OCI-LY1 (cell line): ENCODE measurements around the gene USP48.

ENCODE experiments used
- EZH2 ChIP-seq: fragments of 200-600 bp; sonication (generic), shearing (Covaris generic); IDR thresholded peaks from 2 replicates; pipeline ENCODE4 v1.8.0; 2017; ENCODE audit warnings: borderline replicate concordance, mixed run types, mild to moderate bottlenecking, antibody characterized with exemption, low read length, moderate library complexity, mixed read lengths
- TF ChIP-seq, protein P1 (sequence below): fragments of 200-600 bp; sonication (generic), shearing (Covaris generic); IDR thresholded peaks from 2 replicates; pipeline ENCODE4 v1.5.1; 2017; ENCODE audit warnings: mild to moderate bottlenecking, antibody characterized with exemption, low read length, moderate library complexity, mixed read lengths

DNA sequence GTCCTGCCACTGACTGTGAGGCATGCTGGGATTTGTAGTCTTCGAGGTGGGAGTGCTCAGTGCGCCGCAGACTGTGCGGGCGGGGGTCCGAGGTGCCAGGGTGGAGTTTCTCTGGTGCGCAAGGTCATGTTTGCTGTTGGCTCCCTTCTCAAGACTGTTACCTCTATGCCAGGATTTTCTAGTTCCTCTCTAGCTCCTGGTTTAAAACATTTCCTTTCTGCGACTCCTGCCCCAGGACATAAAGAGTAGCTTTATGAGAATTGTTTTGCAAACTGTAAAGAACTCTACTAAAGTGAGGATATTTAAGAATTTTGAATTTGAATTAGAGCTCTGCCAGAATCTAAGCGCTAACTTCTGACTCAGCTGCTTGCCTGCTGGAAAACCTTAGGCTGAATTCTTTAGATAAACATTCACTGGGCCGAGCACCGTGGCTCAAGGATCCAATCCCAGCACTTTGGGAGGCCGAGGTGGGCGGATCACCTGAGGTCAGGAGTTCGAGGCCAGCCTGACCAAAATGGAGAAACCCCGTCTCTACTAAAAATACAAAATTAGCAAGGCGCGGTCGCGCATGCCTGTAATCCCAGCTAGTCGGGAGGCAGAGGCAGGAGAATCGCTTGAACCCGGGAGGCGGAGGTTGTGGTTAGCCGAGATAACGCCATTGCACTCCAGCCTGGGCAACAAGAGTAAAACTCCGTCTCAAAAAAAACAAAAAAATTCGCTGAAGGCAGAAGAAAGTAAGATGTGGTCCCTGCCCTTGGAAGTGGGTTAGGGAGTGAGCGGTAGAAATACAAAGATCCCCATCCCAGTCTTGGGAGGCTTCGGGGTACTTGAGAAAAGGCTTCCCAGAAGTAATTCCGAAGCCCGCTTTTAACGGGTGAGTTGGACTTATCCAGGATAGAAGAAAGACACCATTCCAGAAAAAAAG lies 992 bp upstream of the USP48 start:
- TF ChIP-seq, protein P1, sequence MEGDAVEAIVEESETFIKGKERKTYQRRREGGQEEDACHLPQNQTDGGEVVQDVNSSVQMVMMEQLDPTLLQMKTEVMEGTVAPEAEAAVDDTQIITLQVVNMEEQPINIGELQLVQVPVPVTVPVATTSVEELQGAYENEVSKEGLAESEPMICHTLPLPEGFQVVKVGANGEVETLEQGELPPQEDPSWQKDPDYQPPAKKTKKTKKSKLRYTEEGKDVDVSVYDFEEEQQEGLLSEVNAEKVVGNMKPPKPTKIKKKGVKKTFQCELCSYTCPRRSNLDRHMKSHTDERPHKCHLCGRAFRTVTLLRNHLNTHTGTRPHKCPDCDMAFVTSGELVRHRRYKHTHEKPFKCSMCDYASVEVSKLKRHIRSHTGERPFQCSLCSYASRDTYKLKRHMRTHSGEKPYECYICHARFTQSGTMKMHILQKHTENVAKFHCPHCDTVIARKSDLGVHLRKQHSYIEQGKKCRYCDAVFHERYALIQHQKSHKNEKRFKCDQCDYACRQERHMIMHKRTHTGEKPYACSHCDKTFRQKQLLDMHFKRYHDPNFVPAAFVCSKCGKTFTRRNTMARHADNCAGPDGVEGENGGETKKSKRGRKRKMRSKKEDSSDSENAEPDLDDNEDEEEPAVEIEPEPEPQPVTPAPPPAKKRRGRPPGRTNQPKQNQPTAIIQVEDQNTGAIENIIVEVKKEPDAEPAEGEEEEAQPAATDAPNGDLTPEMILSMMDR: no peak
- TF ChIP-seq EZH2: no peak
